HG03175 (cell line): ENCODE results near the gene CSTF1.

Experiments used
- ATAC-seq: cut with Tn5 transposase; IDR thresholded peaks from one replicate; pipeline ENCODE4 v1.9.1; 2021; ENCODE audit warnings: mild to moderate bottlenecking, moderate library complexity; ENCODE audit not compliant: unreplicated experiment

Gene CSTF1

DNA sequence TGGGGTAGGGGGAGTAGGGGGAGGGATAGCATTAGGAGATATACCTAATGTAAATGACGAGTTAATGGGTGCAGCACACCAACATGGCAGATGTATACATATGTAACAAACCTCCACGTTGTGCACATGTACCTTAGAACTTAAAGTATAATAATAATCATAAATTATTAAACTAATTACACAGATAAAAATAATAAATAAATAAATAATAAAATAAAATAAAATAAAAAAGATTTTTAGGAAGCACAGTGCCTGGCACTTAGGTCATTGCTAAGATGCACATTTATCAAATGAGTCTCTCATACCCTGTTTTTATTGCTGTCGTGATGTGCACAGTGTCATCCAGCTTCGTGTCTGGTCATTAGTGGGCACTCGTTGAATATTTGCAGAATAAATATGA lies 57.0 kb downstream of the CSTF1 start:
- no peak for ATAC-seq

DNA sequence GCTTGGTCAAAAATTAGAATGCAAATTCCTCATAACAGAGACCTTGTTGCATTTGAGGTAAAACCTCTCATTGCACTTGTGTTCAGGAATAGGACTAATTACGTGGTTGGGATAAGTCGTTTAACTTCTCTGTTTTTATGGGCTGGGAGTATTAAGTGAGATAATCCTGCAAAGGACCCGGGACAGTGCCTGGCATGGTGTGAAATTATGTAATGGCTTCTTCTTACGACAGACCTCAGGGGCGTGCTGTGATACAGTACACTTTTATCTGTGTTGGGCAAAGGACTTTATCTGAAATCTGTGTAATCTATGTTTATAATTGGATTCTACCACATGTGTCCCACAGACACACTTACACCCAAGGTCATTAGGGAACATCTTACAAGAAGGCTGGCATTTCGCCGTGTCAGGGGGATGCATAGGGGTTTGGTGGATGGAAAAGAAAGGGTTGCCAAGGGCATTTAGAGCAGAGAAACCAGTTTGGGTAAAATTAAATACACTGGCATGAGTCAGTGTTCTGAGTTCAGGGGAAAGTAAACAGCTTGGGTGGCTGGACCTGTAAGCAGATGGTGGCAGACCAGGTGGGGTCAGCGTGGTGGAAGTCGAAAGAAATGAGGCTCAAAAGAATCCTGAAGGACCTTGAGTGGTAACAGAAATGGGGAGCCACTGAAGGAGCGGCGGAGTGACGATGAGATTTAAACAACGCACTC lies 58.8 kb downstream of the CSTF1 start:
- no peak for ATAC-seq

DNA sequence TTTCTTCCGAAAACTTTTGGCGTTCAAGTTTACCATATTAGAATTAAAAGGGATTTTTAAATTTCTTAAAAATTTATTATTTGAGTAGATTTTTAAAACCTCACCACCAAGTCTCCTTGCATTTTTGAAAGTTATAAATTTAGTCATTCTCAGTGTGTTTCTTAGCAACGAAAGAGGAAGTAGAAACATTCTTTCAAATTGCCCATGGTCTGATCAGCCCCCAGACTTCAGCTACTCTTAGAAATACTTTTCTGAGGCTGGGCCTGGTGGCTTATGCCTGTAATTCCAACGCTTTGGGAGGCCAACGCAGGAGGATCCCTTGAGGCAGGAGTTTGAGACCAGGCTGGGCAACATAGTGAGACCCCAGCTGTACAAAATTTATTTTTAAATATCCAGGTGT lies 60.9 kb downstream of the CSTF1 start:
- ATAC-seq: peak; percentile 76

DNA sequence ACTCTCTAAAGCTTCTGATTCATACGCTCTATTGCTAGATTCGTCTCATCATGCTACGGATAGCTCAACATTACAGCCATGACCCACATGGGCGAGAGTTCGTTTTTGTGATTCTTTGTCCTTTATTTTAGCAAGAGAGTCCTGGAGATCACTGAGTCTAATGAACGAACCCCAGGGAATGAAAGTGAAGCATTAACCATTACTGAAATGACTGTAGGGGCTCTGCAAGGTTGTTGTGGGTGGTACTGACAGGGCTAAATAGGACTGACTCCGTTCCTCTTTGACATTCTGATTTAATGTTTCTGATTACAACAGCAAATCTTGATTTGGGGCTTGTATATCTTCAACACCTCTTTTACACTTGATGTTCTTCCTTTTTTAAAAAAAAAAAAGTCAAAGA lies 62.3 kb downstream of the CSTF1 start:
- ATAC-seq: peak; percentile 88
